HepG2 (cell line): Measurements from ENCODE around the gene DTNB. TPM values are rescaled to one million over a fixed set of nuclear protein-coding genes. Genes with fewer than 3 reads are reported as not detected.
A peak's percentile ranks its signal among the peaks of the same experiment; 100 is the strongest.

Experiments
- ARID5B ChIP-seq: IDR thresholded peaks from 2 replicates; pipeline ENCODE4 v1.4.0; 2020; ENCODE audit warnings: mild to moderate bottlenecking, missing genetic modification reagents
- CCDC6 ChIP-seq: sonication (generic); formaldehyde crosslinking; IDR thresholded peaks from 2 replicates; pipeline ENCODE4 v1.8.1; 2022; ENCODE audit warnings: mild to moderate bottlenecking, missing genetic modification reagents, moderate library complexity
- GPBP1L1 ChIP-seq: sonication (generic); formaldehyde crosslinking; IDR thresholded peaks from 2 replicates; pipeline ENCODE4 v1.5.0; 2020; ENCODE audit warnings: mild to moderate bottlenecking, missing genetic modification reagents
- U2AF1 ChIP-seq: fragments of 200-400 bp; formaldehyde crosslinking; optimal IDR thresholded peaks from 2 replicates; pipeline ENCODE3; 2017; ENCODE audit warnings: mild to moderate bottlenecking, low read depth, low read length
- ZFX ChIP-seq: sonication (generic); formaldehyde crosslinking; IDR thresholded peaks from 2 replicates; pipeline ENCODE4 v1.4.0; 2020; ENCODE audit warnings: mild to moderate bottlenecking, low read depth, missing genetic modification reagents, moderate library complexity
- ZNF142 ChIP-seq: sonication (generic); formaldehyde crosslinking; IDR thresholded peaks from 2 replicates; pipeline ENCODE4 v1.4.0; 2020; ENCODE audit warnings: missing genetic modification reagents
- ZNF414 ChIP-seq: sonication (generic); formaldehyde crosslinking; IDR thresholded peaks from 2 replicates; pipeline ENCODE4 v1.5.0; 2020; ENCODE audit warnings: missing genetic modification reagents
- polyA plus RNA-seq, 8 experiments: library from polyadenylated mRNA; depleted of rRNA in 3 of 8; stranded (reverse) in 7 of 8; unstranded in 1 of 8; fragments of >200 nt; fragmentation: Illumina TruSeq in 4 of 8; extraction: Trizol in 4 of 8; gene quantifications; 2 replicates each; pipeline versions ENCODE4 v1.2.1 to v1.2.3, GENCODE V29; 2011 to 2016; ENCODE audit warnings: low read depth in 4 of 8, missing spikeins in 1 of 8, mixed read lengths in 1 of 8; ENCODE audit not compliant: insufficient read depth in 1 of 8
- total RNA-seq, 5 experiments: library from RNA; depleted of rRNA; stranded (reverse); fragments of >200 nt; fragmentation: Illumina TruSeq; extraction: Trizol; gene quantifications; 2 replicates each; pipeline ENCODE4 v1.2.3, GENCODE V29; 2016; ENCODE audit warnings: low read depth in 1 of 5

The DTNB gene
- total and polyA plus RNA-seq, 2 of the 13 experiments (the other 11 are each of a cell fraction or from before 2014, with no cell fraction given), result 14.4 to 23.9 TPM

GRCh38 chr2:25340181-25340921 is 333.0 kb downstream of the DTNB start (continued):
- TF ChIP-seq ZNF142 (CRISPR knock-in tag), result no peak
- TF ChIP-seq ZNF414 (CRISPR knock-in tag), result no peak
- TF ChIP-seq U2AF1, result no peak
- no peak for TF ChIP-seq CCDC6 (CRISPR knock-in tag)
- TF ChIP-seq ARID5B (CRISPR knock-in tag), result no peak; the same call in 1 of the 2 replicates
- TF ChIP-seq ZFX (CRISPR knock-in tag), result peak; percentile 12; the same call in 1 of the 2 replicates
- TF ChIP-seq GPBP1L1, result no peak
